ENCODE data around the gene FAM193A. TPM values are rescaled to one million over a fixed set of nuclear protein-coding genes. Genes with fewer than 3 reads are reported as not detected.
A peak's percentile ranks its signal among the peaks of the same experiment; 100 is the strongest.
"Not testable (repeated sequence)": the region's sequence is repeated elsewhere in the genome, so short reads cannot be mapped to it uniquely, and the experiment has no call there.

Gene FAM193A
- total RNA-seq, 1 experiment from 2014 or later: 10.3 TPM

GRCh38 chr4:2691313-2691712, 154.9 kb downstream of the FAM193A start:
- no peak for DNase-seq (ENCODE audit: low spot score)

- DNase-seq (ENCODE audit: low spot score): no peak
Measured at GRCh38 chr4:2691952-2692435, 155.5 kb downstream of the FAM193A start.

- peak; percentile 92 for DNase-seq (ENCODE audit: low spot score)
Measured at GRCh38 chr4:2694691-2695090, 158.2 kb downstream of the FAM193A start.

GRCh38 chr4:2695346-2696060, 159.1 kb downstream of the FAM193A start:
- no peak for DNase-seq (ENCODE audit: low spot score)

GRCh38 chr4:2696423-2696822, 160.0 kb downstream of the FAM193A start:
- DNase-seq (ENCODE audit: low spot score): no peak

- no peak for DNase-seq (ENCODE audit: low spot score)
Measured at GRCh38 chr4:2697995-2698414, 161.6 kb downstream of the FAM193A start.

- no peak for DNase-seq (ENCODE audit: low spot score)
Measured at GRCh38 chr4:2698504-2698903, 162.1 kb downstream of the FAM193A start.

GRCh38 chr4:2698951-2699505, 162.6 kb downstream of the FAM193A start:
- no peak for DNase-seq (ENCODE audit: low spot score)

- DNase-seq (ENCODE audit: low spot score): no peak
Measured at GRCh38 chr4:2699534-2699933, 163.1 kb downstream of the FAM193A start.

- DNase-seq (ENCODE audit: low spot score): no peak
Measured at GRCh38 chr4:2700031-2700430, 163.6 kb downstream of the FAM193A start.

- DNase-seq (ENCODE audit: low spot score): no peak
Measured at GRCh38 chr4:2702361-2702760, 165.9 kb downstream of the FAM193A start.

GRCh38 chr4:2702770-2703169, 166.3 kb downstream of the FAM193A start:
- DNase-seq (ENCODE audit: low spot score): no peak

- no peak for DNase-seq (ENCODE audit: low spot score)
Measured at GRCh38 chr4:2712261-2712842, 175.9 kb downstream of the FAM193A start.

GRCh38 chr4:2713337-2713736, 176.9 kb downstream of the FAM193A start:
- DNase-seq (ENCODE audit: low spot score): no peak

- DNase-seq (ENCODE audit: low spot score): no peak
Measured at GRCh38 chr4:2714061-2714770, 177.8 kb downstream of the FAM193A start.

GRCh38 chr4:2714918-2715317, 178.5 kb downstream of the FAM193A start:
- no peak for DNase-seq (ENCODE audit: low spot score)

- DNase-seq (ENCODE audit: low spot score): no peak
Measured at GRCh38 chr4:2715426-2715825, 179.0 kb downstream of the FAM193A start.

- no peak for DNase-seq (ENCODE audit: low spot score)
Measured at GRCh38 chr4:2716236-2716635, 179.8 kb downstream of the FAM193A start.

- DNase-seq (ENCODE audit: low spot score): no peak
Measured at GRCh38 chr4:2721586-2721985, 185.1 kb downstream of the FAM193A start.

GRCh38 chr4:2722033-2722432, 185.6 kb downstream of the FAM193A start:
- DNase-seq (ENCODE audit: low spot score): no peak

GRCh38 chr4:2723751-2724150, 187.3 kb downstream of the FAM193A start:
- DNase-seq (ENCODE audit: low spot score): no peak

GRCh38 chr4:2725380-2725779, 188.9 kb downstream of the FAM193A start:
- no peak for DNase-seq (ENCODE audit: low spot score)

- not testable (repeated sequence) for DNase-seq (ENCODE audit: low spot score)
Measured at GRCh38 chr4:2726881-2727280, 190.4 kb downstream of the FAM193A start.

Measured in A172 (cell line).